ENCODE measurements around the gene FAM149A. TPM values are rescaled to one million over a fixed set of nuclear protein-coding genes. Genes with fewer than 3 reads are reported as not detected.

FAM149A gene
- polyA plus RNA-seq, 1 donor from 2014 or later: 9.1 TPM

- Histone ChIP-seq H3K27ac (ENCODE audit: low read length) (no peak overlapping the region), H3K9me3 (ENCODE audit: low read length) (no peaks in the 10 kb centered on the region), H2AFZ (ENCODE audit: low read depth, low read length) (no peak overlapping the region), H3F3A (ENCODE audit: insufficient read depth, low read length, poor library complexity, severe bottlenecking) (no peaks in the 10 kb centered on the region), H3K4me2 (ENCODE audit: low read length) (no peak overlapping the region), H4K20me1 (ENCODE audit: insufficient read depth) (no peaks in the 10 kb centered on the region), H3K9ac (ENCODE audit: low read length) (no peak overlapping the region), H3K9me2 (ENCODE audit: insufficient read depth, low read length) (no peaks in the 10 kb centered on the region), H3K27me3 (ENCODE audit: insufficient read depth, low read depth, low read length) (no peaks in the 10 kb centered on the region), H3K36me3 (ENCODE audit: insufficient read depth, low read length) (no peaks in the 10 kb centered on the region), H3K79me2 (replicated peaks; ENCODE audit: insufficient read depth, low read length) (no peaks in the 10 kb centered on the region), H3K4me3 (ENCODE audit: low read length) (no peak overlapping the region)
- TF ChIP-seq POLR2AphosphoS5 (IDR thresholded peaks at IDR 0.05): no peak
Observed at GRCh38 chr4:186074189-186074588, 30.3 kb upstream of the FAM149A start.

DNA sequence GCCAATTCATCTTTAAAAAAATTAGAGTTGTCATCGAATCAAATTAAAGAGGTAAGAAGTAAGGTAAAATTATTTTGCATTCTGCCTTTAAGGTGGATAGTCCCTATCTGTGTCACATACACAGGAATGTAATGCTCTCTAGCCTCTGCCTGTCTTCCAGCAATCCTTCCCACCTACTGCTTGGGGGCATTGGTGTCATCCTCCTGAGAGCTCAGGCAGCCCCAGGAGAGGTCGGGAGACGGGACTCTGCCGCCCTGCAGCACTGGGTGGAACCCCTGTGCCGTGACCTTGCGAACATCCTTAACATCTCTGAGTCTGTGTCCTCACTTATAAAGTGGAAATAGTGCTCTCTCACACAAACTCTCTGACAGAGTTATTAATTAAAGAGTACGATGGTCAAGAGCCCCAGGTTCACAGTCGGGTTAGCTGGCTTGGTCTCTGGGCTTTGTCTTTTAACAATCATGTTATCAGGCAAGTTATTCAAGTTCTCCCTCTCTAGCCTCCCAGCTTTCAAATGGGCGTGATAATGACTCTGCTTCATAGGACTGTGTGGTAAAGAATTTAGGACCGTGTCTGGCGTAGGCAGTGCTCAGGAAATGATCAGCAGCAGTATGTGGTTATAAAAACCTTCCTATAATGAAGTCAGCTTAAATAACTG, 25.4 kb upstream of the FAM149A start:
- Histone ChIP-seq H3K4me3 (ENCODE audit: low read length) (peak overlapping the region; percentile 22), H3K9me2 (ENCODE audit: insufficient read depth, low read length) (no peaks in the 10 kb centered on the region), H3K9me3 (ENCODE audit: low read length) (no peaks in the 10 kb centered on the region), H2AFZ (ENCODE audit: low read depth, low read length) (no peak overlapping the region), H3K9ac (ENCODE audit: low read length) (no peak overlapping the region), H4K20me1 (ENCODE audit: insufficient read depth) (no peaks in the 10 kb centered on the region), H3K36me3 (ENCODE audit: insufficient read depth, low read length) (no peaks in the 10 kb centered on the region), H3F3A (ENCODE audit: insufficient read depth, low read length, poor library complexity, severe bottlenecking) (no peaks in the 10 kb centered on the region), H3K4me2 (ENCODE audit: low read length) (no peak overlapping the region), H3K27me3 (ENCODE audit: insufficient read depth, low read depth, low read length) (no peaks in the 10 kb centered on the region), H3K79me2 (replicated peaks; ENCODE audit: insufficient read depth, low read length) (no peaks in the 10 kb centered on the region), H3K27ac (ENCODE audit: low read length) (no peak overlapping the region)
- TF ChIP-seq MXI1 (conservative IDR thresholded peaks at IDR 0.05; ENCODE audit: poor library complexity, severe bottlenecking) (no peak), REST (IDR thresholded peaks at IDR 0.05; ENCODE audit: borderline replicate concordance) (no peak), TAF1 (IDR thresholded peaks at IDR 0.05; ENCODE audit: low read depth) (no peak), RAD21 (conservative IDR thresholded peaks at IDR 0.05) (no peak), POLR2AphosphoS5 (IDR thresholded peaks at IDR 0.05) (no peak), CTCF (IDR thresholded peaks at IDR 0.05; ENCODE audit: poor library complexity, severe bottlenecking) (no peak), SMC3 (conservative IDR thresholded peaks at IDR 0.05; ENCODE audit: poor library complexity) (no peak), EZH2 (IDR thresholded peaks at IDR 0.05; ENCODE audit: borderline replicate concordance, insufficient read depth, low read length, poor library complexity, severe bottlenecking) (no peak), EP300 (conservative IDR thresholded peaks at IDR 0.05; ENCODE audit: poor library complexity, severe bottlenecking) (no peak)
